ENCODE measurements around the gene XRRA1. TPM values are rescaled to one million over a fixed set of nuclear protein-coding genes. Genes with fewer than 3 reads are reported as not detected.

Gene XRRA1
- total and polyA plus RNA-seq, 2 of the 13 experiments (the other 11 are each of a cell fraction or from before 2014, with no cell fraction given): 7.6 to 10.5 TPM

DNA sequence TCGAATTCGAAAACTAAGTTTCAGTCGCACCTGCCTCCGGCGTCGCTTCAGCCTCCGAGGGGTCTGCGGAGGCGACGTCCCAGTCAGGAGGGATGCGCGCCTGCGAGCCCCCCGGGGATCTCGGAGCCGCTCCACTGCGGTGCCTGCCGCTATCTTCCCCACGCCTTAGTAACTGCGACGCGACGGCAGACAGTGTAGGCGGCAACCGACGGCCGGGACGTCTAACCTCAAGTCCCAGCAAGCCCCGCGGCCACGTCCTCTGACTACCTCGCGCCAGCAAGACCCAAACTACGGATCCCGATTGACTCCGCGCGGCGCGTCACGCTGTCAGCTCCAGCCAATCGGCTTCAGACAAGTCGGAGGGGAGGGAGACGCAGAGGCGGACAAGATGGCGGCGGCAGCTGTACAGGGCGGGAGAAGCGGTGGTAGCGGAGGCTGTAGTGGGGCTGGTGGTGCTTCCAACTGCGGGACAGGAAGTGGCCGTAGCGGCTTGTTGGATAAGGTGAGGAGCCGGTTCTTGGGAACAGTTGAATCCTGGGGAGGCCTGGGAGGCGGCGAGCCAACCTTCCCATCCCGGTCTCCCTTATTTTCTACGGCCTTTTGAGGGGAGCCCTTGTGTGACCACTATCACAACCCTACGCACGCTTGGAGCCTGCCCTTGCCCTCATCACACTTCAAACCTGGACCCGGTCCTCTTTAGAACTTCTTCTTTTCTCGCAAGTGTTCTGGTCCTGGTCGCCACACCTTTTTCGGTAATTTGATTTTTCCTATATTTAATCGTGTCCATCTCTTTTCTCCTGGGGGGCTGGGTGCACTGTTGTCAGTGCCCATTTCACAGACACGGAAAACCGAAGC is at the start of gene XRRA1, which contains the start of gene SPCS2 (continued):
- TF ChIP-seq, protein P1, sequence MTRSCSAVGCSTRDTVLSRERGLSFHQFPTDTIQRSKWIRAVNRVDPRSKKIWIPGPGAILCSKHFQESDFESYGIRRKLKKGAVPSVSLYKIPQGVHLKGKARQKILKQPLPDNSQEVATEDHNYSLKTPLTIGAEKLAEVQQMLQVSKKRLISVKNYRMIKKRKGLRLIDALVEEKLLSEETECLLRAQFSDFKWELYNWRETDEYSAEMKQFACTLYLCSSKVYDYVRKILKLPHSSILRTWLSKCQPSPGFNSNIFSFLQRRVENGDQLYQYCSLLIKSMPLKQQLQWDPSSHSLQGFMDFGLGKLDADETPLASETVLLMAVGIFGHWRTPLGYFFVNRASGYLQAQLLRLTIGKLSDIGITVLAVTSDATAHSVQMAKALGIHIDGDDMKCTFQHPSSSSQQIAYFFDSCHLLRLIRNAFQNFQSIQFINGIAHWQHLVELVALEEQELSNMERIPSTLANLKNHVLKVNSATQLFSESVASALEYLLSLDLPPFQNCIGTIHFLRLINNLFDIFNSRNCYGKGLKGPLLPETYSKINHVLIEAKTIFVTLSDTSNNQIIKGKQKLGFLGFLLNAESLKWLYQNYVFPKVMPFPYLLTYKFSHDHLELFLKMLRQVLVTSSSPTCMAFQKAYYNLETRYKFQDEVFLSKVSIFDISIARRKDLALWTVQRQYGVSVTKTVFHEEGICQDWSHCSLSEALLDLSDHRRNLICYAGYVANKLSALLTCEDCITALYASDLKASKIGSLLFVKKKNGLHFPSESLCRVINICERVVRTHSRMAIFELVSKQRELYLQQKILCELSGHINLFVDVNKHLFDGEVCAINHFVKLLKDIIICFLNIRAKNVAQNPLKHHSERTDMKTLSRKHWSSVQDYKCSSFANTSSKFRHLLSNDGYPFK (CRISPR knock-in tag; IDR thresholded peaks at IDR 0.05; ENCODE audit: borderline replicate concordance): peak; percentile 88
- TF ChIP-seq NBN (conservative IDR thresholded peaks at IDR 0.05) (no peak), RFXAP (CRISPR knock-in tag; IDR thresholded peaks at IDR 0.05; ENCODE audit: borderline replicate concordance) (peak; percentile 88; the same call in 1 of the 2 replicates), THYN1 (CRISPR knock-in tag; IDR thresholded peaks at IDR 0.05; ENCODE audit: borderline replicate concordance, low read depth) (no peak), ZFP62 (CRISPR knock-in tag; IDR thresholded peaks at IDR 0.05) (no peak), POLR2AphosphoS5 (IDR thresholded peaks at IDR 0.05; ENCODE audit: low read depth, low read length) (peak; percentile 91), ZNF263 (CRISPR knock-in tag; IDR thresholded peaks at IDR 0.05) (no peak; the same call in 1 of the 2 replicates), RARG (CRISPR knock-in tag; IDR thresholded peaks at IDR 0.05; ENCODE audit: low read depth) (peak; percentile 75), ZNF724P (CRISPR knock-in tag; IDR thresholded peaks at IDR 0.05; ENCODE audit: borderline replicate concordance) (peak; percentile 88; the same call in 1 of the 2 replicates), KDM2A (CRISPR knock-in tag; IDR thresholded peaks at IDR 0.05; ENCODE audit: borderline replicate concordance, low read depth) (peak; percentile 93), SP1 (IDR thresholded peaks at IDR 0.05) (no peak), SP1 (CRISPR knock-in tag; IDR thresholded peaks at IDR 0.05) (peak; percentile 60; the same call in 1 of the 2 replicates), ZNF234 (CRISPR knock-in tag; conservative IDR thresholded peaks at IDR 0.05) (peak; percentile 89; the same call in 1 of the 2 replicates), ZNF614 (CRISPR knock-in tag; IDR thresholded peaks at IDR 0.05; ENCODE audit: borderline replicate concordance) (no peak), ZBTB38 (CRISPR knock-in tag; IDR thresholded peaks at IDR 0.05) (peak; percentile 92), ZNF562 (CRISPR knock-in tag; IDR thresholded peaks at IDR 0.05; ENCODE audit: borderline replicate concordance) (no peak), FOXK1 (CRISPR knock-in tag; IDR thresholded peaks at IDR 0.05; ENCODE audit: borderline replicate concordance, low read depth) (peak; percentile 74), ZNF567 (CRISPR knock-in tag; IDR thresholded peaks at IDR 0.05; ENCODE audit: borderline replicate concordance) (no peak), FOXO1 (CRISPR knock-in tag; IDR thresholded peaks at IDR 0.05) (peak; percentile 67), NKX3-1 (CRISPR knock-in tag; IDR thresholded peaks at IDR 0.05) (no peak)
- TF ChIP-seq, protein P2, sequence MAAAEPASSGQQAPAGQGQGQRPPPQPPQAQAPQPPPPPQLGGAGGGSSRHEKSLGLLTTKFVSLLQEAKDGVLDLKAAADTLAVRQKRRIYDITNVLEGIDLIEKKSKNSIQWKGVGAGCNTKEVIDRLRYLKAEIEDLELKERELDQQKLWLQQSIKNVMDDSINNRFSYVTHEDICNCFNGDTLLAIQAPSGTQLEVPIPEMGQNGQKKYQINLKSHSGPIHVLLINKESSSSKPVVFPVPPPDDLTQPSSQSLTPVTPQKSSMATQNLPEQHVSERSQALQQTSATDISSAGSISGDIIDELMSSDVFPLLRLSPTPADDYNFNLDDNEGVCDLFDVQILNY (CRISPR knock-in tag; conservative IDR thresholded peaks at IDR 0.05): peak; percentile 81; the same call in 1 of the 2 replicates
- TF ChIP-seq, protein P3, sequence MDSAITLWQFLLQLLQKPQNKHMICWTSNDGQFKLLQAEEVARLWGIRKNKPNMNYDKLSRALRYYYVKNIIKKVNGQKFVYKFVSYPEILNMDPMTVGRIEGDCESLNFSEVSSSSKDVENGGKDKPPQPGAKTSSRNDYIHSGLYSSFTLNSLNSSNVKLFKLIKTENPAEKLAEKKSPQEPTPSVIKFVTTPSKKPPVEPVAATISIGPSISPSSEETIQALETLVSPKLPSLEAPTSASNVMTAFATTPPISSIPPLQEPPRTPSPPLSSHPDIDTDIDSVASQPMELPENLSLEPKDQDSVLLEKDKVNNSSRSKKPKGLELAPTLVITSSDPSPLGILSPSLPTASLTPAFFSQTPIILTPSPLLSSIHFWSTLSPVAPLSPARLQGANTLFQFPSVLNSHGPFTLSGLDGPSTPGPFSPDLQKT (CRISPR knock-in tag; IDR thresholded peaks at IDR 0.05; ENCODE audit: borderline replicate concordance): no peak
- TF ChIP-seq, protein P4, sequence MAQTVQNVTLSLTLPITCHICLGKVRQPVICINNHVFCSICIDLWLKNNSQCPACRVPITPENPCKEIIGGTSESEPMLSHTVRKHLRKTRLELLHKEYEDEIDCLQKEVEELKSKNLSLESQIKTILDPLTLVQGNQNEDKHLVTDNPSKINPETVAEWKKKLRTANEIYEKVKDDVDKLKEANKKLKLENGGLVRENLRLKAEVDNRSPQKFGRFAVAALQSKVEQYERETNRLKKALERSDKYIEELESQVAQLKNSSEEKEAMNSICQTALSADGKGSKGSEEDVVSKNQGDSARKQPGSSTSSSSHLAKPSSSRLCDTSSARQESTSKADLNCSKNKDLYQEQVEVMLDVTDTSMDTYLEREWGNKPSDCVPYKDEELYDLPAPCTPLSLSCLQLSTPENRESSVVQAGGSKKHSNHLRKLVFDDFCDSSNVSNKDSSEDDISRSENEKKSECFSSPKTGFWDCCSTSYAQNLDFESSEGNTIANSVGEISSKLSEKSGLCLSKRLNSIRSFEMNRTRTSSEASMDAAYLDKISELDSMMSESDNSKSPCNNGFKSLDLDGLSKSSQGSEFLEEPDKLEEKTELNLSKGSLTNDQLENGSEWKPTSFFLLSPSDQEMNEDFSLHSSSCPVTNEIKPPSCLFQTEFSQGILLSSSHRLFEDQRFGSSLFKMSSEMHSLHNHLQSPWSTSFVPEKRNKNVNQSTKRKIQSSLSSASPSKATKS (CRISPR knock-in tag; IDR thresholded peaks at IDR 0.05): peak; percentile 67; the same call in 1 of the 2 replicates
